B cell (primary cell): ENCODE data around the gene ETFRF1.

Experiments used
- CTCF ChIP-seq: fragments of 200-600 bp; IDR thresholded peaks from one replicate; pipeline ENCODE4 v1.8.0; 2022; ENCODE audit warnings: antibody characterized with exemption, mild to moderate bottlenecking
- EZH2 ChIP-seq: IDR thresholded peaks from 2 replicates; pipeline ENCODE4 v1.6.1; 2012; ENCODE audit warnings: borderline replicate concordance, low read depth, mild to moderate bottlenecking, moderate library complexity, low read length; ENCODE audit not compliant: insufficient read depth, poor library complexity, severe bottlenecking

DNA sequence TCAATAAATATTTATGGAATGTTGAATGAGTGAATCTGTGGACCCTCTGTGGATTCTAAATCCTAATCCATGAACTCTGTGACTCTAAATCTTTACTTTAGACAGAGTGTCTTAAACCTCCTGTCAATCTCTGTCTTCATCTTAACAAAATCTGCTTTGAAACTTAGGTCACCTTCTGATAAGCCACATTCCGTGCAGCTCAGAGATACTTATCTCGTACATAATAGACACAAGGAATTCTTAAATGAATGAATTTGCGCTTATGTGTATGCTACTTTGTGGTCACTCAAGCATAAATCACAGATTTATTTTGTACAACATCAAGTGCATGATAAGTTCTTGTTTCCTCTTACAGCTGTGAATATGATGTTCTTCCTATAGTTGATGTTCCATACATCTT, 57.9 kb downstream of the ETFRF1 start:
- TF ChIP-seq CTCF (no peak), EZH2 (no peak)
